Subcutaneous adipose tissue (tissue), 4 donors: ENCODE measurements around the gene C22orf23. TPM values are rescaled to one million over a fixed set of nuclear protein-coding genes. Genes with fewer than 3 reads are reported as not detected.

ENCODE experiments used
- total RNA-seq, 4 donors: library from RNA; depleted of rRNA; stranded (reverse); fragments of >200 nt; gene quantifications; one replicate each; pipeline ENCODE4 v1.1.0, GENCODE V29; 2016
- TF ChIP-seq, protein P1 (sequence below): fragments of 450-650 bp; IDR thresholded peaks from one replicate; pipeline ENCODE4 v1.5.1; 2016; ENCODE audit warnings: low read depth, mild to moderate bottlenecking, control low read depth, antibody characterized with exemption, moderate library complexity

C22orf23 gene
- total RNA-seq, 4 donors from 2014 or later = 0.68 to 2.1 (median 1.3) TPM; not detected in 1

DNA sequence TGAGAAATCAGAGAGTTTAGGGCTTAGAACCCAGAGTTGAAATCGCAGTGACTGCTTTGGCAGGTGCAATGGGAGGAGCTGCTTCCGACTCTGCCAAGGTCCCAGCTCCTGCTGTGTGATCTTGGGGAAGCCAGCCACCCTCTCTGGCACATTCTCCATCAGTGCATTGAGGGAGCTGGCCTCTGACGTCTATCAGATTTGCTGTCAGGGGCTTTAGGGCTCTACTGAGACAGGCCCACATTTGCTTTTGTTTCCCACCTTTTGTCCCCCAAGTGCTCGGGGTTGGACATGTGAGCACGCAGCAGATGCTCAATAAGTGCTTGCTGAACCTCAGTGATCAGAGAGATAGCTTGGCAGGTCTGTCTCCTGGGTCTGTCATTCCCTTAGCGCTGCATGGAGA, 41.6 kb upstream of the C22orf23 start:
- TF ChIP-seq, protein P1, sequence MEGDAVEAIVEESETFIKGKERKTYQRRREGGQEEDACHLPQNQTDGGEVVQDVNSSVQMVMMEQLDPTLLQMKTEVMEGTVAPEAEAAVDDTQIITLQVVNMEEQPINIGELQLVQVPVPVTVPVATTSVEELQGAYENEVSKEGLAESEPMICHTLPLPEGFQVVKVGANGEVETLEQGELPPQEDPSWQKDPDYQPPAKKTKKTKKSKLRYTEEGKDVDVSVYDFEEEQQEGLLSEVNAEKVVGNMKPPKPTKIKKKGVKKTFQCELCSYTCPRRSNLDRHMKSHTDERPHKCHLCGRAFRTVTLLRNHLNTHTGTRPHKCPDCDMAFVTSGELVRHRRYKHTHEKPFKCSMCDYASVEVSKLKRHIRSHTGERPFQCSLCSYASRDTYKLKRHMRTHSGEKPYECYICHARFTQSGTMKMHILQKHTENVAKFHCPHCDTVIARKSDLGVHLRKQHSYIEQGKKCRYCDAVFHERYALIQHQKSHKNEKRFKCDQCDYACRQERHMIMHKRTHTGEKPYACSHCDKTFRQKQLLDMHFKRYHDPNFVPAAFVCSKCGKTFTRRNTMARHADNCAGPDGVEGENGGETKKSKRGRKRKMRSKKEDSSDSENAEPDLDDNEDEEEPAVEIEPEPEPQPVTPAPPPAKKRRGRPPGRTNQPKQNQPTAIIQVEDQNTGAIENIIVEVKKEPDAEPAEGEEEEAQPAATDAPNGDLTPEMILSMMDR = no peak

DNA sequence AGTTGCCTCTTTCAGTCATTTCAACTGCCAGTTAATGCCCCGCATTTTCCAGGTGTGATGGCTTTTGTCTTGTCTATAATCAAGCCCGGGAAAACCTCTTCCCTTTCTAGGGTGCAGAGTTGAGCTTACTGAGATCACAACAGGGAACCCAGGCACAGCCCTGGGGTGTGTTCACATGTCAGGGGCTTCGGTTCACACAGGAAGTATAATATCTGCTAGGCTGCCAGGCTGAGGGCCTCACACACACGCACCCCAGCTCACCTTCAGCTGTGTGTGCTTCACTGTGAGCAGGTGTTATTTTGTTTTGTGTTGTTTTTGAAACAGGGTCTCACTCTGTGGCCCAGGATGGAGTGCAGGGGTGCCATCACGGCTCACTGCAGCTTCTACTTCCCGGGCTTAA, 40.6 kb upstream of the C22orf23 start:
- TF ChIP-seq, protein P1 = no peak

DNA sequence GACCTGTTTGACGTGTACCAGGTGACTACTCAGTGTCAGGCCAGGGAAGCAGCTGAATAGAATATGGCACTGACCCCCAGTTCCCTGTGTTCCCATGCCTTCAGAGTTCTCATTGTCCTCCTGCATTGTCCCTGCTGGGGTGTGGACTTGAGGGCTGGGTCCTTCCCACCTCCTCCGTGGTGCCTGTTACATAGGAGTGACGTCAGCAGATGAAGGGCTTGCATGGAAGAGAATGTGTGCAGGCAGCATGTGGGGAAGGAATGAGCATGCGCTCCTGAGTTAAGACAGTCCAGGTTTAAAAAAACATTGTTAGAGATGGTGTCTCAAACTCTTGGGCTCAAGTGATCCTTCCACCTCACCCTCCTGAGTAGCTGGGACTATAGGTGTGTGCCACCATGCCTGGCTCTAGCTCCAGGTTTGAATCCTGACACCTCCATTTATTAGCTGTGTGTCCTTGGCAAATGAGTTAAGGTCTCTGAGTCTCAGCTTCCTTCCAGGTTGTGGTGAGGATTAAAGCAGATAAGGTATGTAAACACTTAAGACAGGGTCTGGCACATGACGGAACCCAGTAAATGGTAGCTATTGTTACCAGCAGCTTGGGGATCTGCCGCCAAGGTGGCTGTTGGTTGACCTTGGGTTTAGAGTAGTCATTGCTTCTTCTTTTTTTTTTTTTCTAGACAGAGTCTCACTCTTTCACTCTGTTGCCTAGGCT, 38.5 kb upstream of the C22orf23 start:
- TF ChIP-seq, protein P1 = no peak

DNA sequence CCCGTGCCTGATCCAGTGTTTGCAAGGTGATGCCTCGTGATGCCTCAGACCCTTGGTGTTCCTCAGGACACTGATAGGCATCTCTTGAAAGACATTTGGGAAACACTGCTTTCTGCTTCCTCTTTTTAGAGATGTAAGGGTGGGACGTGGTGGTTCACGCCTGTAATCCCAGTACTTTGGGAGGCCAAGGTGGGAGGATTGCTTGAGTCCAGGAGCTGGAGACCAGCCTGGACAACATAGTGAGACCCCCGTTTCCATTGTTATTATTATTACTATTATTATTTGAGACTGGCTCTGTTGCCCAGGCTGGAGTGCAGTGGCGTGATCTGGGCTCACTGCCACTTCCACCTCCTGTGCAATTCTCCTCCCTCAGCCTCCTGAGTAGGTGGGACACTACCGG, 37.5 kb upstream of the C22orf23 start:
- TF ChIP-seq, protein P1 = no peak

DNA sequence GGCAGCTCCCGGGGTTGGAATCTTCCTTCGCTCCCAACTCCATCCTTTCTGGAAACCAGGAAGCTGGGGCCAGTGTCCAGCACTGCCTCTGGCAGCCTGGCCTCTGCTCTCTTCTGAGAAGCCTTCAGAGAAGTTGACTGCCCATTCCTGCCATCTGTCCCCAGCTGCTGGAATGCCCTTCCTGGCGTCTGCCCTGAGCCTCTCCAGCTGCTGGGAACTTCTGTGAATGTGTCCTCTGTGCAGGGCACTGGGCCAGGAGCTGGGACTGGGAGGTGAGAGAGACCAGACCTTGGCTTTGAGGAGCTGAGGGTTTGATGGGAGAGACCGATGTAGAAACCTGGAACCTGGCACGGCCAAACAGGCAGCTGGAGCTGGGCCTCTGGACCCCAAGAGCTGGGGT, 36.9 kb upstream of the C22orf23 start:
- TF ChIP-seq, protein P1 = no peak

DNA sequence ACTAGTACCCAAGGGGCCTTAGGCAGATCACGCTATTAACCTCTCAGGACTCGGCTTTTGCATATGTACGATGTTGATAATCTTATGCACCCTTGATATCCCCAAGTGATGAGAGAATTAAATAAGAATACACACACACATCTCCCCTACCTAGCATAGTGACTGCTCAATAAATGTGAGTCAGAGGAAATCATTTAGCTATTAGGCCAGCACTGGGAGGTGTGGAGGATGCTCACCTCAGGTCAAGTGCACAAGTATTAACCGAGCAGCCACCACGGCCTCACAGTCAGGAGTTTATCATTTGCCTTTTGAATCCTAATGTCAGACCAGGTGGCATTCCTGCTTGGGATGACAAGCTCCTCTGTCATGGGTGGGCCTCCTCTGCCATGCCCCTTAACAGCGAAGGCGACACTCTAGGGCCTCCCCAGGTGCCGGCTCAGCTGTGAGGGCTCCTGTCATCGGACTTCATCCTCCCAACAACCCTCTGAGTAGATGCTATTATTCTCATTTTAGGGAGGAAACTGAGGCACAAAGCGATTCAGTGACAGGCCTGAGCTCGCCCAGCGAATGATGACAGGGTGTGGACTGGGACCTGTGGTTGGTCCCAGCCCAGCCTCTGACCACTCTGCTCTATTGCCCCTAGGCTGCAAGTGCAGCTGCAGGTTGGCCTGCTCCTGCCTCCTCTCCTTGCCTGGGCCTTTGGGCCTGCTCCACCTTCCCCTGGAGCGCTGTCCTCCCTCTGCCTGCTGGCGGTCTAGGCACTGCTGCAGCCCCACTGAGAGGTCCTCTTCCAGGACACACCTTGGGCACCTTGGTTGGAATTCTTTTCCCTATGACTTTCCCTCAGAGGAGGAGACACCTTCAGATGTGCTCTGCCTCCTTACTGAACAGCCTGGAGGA, 36.0 kb upstream of the C22orf23 start:
- TF ChIP-seq, protein P1 = no peak

DNA sequence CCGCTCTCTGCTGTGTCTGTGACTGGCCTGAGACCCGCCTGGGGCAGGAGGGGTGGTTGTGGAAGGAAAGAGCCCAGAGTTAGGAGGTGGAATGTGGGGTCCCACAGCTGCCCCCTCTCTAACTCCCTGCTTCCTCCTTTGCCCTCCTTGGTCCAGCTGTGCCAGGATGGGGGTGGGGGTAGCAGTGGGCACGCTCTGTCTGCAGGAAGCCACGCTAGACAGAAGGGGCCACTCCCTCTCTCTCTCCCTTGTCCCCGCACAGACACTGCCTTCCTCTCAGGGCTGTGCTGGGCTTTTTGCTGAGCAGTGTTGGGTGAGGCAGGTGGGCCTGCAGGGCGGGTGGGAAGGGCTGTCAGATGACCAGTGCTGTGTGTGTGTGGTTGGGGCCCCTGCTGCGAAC, 33.0 kb upstream of the C22orf23 start:
- TF ChIP-seq, protein P1 = no peak
